HS-27A (cell line): ENCODE measurements around the gene SAP30BP.

Experiments used
- DNase-seq: peaks from one replicate; pipeline ENCODE4 v3.0.0-alpha.2; 2012; ENCODE audit warnings: low read depth, missing footprints

The SAP30BP gene

DNA sequence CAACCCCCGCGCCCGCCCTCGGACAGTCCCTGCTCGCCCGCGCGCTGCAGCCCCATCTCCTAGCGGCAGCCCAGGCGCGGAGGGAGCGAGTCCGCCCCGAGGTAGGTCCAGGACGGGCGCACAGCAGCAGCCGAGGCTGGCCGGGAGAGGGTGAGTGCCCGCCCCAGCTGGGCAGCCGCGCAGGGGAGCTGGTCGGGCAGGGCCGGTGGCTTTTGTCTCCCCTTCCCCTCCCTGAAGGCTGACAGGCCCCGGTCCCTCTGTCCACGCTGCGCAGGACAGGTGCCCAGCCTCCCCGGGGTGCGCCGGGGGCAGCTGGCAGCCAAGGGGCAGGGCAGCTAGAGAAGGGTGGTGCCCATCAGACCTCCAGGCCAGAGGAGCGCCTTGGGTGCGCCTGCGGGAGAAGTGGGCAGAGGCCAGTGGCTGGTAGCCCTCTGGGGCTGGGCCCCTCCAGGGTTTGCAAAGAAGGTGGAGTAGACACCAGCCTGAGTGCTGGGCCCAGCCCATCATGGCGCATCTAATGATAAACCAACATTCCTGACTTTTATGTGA lies 54.4 kb downstream of the SAP30BP start:
- no peak for DNase-seq

GRCh38 chr17:75722076-75722475 lies 54.9 kb downstream of the SAP30BP start:
- DNase-seq: no peak

DNA sequence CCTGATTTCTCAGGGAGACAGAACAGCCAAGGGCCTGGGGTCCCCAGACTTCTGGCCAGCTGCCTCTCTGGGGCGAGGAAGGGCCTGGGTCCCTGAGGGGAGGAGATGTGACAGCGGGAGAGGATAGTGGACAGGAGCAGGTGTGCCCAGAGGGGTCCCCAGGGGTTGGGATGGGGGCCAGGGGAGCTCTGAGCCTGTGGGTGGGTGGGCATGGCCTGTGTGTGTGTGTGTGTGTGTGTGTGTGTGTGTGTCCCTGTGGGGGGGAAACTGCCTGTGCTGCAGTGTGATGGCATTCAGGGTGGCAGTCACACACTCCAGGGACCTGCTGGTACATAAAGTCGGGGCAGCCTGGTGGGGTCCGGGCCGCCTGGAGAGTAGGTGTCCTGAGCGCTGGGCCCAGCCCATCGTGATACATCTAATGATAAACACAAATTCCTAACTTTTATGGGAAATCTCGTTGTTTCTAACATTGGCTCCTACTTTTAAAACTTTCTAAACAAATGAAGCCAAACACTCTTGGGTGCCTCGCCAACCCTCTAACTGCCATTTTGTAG lies 55.5 kb downstream of the SAP30BP start:
- no peak for DNase-seq

DNA sequence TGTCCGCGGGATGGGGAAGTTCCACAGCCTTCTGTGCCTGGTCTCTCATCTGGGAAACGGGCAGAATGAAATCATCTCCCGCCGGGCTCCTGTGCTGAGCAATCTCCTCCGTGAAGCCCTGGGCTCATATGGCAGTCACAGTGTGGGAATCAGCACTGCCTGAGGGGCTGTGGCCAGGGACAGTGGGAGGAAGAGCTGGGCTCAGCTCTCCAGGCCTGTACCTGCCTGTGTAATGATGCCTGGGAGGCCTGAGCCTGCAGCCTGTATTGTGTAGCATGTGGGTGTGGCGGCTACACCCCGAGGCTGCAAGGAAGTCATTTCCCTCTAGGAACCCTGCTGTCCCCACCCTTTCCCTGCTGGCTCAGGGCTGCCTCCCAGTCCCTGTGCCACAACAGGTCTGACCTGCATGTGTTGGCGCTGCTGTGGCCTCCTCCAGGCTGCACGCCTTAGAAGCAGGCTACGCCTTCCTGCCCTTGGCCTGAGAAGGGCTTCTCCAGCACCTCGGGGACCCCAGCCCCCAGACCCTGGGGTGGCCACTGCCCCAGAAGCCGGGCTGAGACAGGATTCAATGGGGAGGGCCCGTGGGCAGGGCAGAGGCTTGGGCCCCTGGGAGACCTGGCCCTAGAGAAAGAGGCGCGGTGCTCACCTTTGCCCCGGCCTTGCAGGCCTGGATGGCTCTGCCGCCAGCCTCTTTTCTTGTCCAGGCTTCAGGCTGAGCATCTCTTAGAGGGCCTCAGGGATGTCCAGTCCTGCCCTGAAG lies 56.2 kb downstream of the SAP30BP start:
- no peak for DNase-seq

DNA sequence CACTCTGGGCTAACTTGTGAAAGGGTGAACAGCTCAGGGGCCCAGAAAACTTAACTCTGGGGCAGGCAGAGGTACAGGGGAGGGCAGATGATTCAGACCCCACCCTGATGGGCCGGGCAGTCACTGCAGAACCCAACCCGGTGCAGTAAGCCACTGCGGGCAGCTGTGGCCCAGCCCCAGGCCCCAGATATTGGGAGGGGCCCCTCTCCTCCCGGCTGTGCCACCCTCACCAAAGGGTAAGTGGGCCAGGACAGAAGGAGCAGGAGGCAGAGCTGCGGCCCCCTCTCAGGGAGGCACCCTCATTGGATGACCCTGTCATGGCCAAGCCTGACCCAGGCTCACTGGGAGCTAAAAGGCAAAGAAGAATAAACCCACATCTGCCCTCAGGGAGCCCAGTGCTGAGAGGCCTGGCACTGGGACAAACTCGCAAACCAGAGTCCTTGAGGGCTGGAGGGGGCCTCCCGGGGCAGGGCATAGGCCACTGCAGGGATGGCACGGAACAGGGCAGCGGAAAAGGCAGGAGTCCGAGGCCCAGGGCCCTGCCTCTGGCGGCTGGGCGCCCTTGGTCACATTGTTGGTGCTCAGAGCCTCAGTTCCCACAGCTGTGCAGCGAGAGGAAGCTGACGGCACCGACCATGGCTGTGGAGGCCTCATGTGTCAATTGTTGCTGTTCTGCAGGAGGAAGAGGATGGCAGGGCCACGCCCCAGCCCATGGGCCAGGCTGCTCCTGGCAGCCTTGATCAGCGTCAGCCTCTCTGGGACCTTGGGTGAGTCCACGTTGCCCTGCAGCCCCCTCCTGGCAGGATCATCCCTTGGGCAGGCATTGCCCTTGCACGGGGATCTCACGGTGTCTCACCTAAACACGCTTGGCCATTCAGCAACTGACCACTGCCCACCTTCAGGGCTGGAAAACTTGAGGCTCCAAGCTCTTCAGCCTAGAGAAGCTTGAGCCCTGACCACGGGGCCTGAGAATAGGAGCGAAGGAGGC lies 57.2 kb downstream of the SAP30BP start:
- DNase-seq: no peak

- no peak for DNase-seq
Observed at GRCh38 chr17:75725504-75725903, 58.4 kb downstream of the SAP30BP start.

- no peak for DNase-seq
Observed at GRCh38 chr17:75727391-75727790, 60.3 kb downstream of the SAP30BP start.

DNA sequence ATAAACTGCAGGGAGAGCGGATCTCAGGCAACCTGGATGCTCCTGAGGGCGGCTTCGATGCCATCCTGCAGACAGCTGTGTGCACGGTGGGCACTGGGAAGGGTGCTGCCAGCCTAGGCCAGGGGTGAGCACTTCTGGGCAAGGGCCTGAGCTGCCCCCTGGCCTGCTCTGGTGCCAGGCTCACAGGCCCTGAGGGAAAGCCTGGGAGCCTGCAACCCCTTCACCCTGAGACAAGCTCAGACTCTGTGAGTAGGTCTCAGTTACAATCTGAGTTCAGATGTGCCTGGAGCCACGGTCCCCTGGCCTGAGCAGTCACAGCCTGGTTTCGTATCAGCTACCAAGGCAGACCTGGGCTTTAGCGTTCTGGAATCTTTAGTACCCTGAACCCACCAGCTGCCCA lies 62.2 kb downstream of the SAP30BP start:
- no peak for DNase-seq

DNA sequence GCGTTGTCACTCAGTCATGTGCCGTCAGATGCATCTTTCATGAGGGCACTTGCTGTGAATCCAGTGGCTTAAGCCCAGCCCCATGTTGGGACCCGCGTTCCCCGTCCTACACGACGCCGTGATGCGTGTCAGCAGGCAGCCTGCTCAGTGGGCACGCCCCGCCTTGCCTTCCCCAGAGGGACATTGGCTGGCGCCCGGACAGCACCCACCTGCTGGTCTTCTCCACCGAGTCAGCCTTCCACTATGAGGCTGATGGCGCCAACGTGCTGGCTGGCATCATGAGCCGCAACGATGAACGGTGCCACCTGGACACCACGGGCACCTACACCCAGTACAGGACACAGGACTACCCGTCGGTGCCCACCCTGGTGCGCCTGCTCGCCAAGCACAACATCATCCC lies 62.9 kb downstream of the SAP30BP start:
- no peak for DNase-seq

DNA sequence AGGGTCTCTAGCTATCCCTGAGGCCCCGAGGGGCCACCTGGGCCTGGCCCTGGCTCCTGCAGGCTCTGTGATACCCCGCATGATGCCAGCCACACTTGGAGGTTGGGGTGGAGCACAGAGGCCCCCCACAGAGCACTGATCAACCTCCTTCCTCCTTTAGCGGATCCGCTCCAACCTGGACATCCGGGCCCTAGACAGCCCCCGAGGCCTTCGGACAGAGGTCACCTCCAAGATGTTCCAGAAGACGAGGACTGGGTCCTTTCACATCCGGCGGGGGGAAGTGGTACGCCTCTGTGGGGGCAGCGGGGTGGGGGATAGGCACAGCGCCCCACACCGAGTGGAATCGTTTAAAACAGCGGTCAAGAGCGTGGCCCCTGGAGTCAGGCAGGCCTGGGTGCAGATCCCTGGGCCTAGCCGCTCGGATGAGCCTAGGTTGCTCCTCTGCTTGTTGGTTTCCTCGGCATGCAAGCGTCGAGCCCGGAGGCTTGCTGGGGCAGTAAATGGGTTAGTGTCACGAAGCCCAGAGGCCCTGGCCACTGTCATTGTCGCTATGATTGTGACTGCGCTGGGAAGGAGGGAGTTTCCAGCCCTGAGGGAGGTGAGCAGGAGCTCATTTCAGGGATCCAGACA lies 64.1 kb downstream of the SAP30BP start:
- no peak for DNase-seq

DNA sequence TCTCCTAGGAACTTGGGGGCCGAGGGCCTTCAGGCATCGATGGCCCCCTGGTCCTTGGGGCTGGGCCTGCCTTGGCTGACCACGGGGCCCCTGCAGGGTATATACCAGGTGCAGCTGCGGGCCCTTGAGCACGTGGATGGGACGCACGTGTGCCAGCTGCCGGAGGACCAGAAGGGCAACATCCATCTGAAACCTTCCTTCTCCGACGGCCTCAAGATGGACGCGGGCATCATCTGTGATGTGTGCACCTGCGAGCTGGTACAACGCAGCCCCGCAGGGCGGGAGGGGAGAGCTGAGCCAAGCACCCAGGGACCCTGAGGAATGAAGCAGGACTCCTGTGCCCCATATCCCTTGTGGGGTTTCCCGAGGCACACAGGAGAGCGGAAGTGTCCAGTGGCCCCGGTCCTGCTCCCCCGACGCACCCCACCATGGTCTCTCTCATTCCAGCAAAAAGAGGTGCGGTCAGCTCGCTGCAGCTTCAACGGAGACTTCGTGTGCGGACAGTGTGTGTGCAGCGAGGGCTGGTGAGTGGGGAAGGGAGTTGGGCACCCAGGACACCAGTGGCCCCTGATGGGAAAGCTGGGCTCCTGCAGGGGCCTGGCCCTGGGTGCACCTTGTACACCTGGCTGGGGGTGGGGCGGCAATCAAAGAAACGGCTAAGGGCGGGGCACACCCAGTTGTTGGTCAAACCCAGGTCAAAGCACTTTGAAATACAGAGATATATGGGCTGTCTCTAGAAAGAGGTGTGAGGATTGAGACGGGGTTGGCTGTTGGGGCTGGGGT lies 64.8 kb downstream of the SAP30BP start:
- DNase-seq: no peak

DNA sequence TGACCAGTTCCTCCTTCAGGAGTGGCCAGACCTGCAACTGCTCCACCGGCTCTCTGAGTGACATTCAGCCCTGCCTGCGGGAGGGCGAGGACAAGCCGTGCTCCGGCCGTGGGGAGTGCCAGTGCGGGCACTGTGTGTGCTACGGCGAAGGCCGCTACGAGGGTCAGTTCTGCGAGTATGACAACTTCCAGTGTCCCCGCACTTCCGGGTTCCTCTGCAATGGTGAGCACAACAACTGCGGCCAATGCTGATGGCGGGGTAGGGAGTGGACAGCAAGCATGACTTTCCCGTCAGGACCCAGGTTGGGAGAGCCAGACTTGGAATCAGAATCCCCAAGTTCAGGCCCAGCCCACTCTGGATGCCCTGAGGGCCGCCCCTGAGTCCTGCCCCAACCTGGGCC lies 66.3 kb downstream of the SAP30BP start:
- DNase-seq: no peak

DNA sequence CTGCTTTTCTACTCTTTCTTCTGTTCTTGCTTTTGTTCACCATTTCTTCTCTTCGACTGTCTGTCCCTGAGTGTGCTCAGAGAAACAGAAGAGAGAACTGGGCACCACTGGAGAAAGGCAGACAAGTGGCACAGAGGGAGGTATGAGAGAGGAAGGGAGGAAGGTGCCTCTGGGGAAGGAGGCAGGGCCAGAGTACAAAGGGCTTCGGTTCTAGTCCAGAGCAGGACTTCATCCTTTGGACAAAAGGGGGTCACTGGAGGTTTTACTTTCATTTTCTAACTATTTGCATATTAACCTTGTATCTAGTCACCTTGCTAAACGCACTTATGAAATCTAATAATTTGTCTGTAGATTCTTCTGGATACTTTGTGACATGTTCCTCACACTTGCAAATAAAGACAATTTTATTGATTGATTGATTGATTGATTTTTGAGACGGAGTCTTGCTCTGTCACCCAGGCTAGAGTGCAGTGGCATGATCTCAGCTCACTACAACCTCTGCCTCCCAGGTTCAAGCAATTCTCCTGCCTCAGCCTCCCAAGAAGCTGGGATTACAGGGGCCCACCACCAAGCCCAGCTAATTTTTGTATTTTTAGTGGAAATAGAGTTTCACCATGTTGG lies 67.6 kb downstream of the SAP30BP start:
- DNase-seq: no peak

DNA sequence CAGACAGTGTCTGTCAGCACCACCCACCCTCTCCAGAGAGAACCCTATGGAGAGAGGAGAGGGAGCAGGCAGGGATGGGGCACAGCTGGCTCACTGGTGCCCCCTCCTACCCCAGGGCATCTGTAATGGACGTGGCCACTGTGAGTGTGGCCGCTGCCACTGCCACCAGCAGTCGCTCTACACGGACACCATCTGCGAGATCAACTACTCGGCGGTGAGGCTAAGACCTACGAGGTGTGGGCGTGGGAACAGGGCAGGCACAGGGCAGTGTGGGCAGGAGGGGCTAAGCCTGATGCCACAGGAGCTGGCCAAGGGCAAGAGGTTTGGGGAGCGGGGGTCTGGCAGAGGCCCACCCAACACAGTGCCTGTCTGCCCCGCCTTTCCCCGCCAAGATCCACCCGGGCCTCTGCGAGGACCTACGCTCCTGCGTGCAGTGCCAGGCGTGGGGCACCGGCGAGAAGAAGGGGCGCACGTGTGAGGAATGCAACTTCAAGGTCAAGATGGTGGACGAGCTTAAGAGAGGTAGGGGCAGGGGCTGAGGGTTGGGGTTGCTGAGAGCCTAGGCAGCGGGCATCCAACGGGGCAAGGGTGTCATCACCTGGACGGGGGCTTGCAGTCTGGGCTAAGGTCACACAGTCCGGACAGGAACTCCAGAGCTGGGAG lies 69.2 kb downstream of the SAP30BP start:
- DNase-seq: no peak

DNA sequence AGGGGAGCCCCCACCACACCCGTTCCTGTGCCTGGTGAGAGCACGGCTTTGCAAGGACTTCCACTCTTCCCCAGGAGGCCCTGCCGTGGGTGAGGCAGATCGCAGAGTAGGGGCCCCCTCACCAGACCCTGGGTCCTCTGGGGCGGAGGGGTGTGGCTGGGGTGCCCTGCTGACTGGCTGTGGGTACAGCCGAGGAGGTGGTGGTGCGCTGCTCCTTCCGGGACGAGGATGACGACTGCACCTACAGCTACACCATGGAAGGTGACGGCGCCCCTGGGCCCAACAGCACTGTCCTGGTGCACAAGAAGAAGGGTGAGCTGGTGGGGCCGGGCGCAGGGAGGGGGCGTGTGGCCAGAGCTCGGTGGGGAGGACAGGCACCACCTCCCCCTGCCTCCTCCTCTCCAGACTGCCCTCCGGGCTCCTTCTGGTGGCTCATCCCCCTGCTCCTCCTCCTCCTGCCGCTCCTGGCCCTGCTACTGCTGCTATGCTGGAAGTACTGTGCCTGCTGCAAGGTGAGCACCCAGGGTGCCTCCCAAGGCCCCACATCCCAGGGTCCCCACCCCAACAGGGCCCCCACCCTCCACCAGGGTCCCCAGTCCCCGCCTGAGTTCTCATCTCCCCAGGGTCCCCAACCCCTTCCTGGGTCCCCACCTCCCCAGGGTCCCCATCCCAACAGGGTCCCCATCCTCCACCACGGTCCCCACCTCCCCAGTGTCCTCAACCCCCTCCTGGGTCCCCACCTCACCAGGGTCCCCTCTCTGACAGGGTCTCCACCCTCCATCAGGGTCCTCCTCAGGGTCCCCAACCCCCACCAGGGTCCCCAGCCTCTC lies 70.2 kb downstream of the SAP30BP start:
- DNase-seq: no peak

DNA sequence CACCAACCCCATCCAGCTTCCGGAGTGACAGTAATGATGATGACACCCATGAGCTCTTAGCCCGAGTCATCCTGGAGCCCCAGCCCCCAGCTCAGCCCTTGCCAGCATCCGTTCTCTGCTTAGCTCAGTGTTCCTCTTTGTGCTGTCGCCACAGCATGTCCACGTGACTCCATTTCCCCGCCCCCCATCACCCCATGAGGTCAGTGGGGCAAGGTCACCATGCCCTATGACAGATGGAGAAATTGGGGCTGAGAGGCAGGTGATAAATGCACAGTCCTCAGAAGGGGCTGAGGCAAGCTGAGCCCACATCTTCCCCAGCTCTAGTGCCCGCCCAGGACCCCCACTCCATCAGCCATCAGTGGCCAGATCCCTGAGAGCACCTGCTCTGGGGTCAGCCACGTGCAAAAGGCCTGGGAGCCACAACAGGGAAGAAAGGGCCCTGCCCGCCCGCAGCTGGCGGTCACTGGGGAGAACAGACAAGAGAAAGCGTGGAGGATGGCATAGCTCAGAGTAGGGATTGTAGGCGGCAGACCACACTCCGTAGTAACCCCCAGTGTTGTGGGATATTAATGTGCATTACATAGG lies 71.2 kb downstream of the SAP30BP start:
- no peak for DNase-seq

DNA sequence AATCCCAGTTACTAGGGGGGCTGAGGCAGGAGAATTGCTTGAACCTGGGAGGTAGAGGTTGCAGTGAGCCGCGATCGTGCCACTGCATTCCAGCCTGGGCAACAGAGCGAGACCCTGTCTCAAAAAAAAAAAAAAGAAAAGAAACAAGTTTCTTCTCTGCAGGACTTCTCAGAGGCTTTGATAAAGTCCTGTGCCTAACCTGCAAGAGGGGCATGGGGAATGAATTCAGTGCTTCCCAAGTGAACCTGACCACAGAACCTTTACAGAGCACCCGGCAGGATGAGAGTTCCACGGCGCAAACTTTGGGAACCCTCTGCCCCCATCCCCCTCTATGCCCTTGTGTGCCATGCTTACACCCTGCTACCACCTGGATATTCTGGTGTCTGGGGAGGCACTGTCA lies 72.0 kb downstream of the SAP30BP start:
- no peak for DNase-seq

DNA sequence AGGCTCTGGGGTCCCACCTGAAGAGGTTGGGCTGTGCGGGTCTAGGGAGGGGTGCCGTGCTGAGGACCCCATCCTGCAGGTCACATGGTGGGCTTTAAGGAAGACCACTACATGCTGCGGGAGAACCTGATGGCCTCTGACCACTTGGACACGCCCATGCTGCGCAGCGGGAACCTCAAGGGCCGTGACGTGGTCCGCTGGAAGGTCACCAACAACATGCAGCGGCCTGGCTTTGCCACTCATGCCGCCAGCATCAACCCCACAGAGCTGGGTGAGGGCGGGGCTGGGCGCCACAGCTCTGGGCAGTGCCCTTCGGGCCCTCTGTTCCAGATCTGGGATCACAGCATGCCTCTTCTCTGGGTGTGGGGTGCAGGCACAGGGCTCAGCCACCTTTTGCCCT lies 72.7 kb downstream of the SAP30BP start:
- DNase-seq: no peak

DNA sequence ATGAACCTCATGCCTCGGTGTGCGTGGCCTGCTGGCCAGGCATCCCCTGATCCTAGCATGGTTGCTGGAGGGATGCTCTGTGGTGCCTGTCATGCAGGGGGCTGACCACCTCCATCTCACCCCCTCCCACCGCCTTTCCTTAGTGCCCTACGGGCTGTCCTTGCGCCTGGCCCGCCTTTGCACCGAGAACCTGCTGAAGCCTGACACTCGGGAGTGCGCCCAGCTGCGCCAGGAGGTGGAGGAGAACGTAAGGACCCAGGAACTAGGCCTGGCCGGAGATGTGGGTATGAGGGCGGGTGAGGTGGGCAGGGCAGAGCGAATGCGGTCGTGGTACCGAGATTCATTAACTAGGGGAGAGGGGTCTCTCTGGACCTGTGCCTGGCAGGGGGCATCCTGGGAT lies 73.1 kb downstream of the SAP30BP start:
- DNase-seq: no peak
